Measurements from ENCODE around the gene ATG14. TPM values are rescaled to one million over a fixed set of nuclear protein-coding genes. Genes with fewer than 3 reads are reported as not detected.

Gene ATG14
- total and polyA plus RNA-seq, 2 of the 13 experiments (the other 11 are each of a cell fraction or from before 2014, with no cell fraction given) = 7.2 to 9.1 TPM

DNA sequence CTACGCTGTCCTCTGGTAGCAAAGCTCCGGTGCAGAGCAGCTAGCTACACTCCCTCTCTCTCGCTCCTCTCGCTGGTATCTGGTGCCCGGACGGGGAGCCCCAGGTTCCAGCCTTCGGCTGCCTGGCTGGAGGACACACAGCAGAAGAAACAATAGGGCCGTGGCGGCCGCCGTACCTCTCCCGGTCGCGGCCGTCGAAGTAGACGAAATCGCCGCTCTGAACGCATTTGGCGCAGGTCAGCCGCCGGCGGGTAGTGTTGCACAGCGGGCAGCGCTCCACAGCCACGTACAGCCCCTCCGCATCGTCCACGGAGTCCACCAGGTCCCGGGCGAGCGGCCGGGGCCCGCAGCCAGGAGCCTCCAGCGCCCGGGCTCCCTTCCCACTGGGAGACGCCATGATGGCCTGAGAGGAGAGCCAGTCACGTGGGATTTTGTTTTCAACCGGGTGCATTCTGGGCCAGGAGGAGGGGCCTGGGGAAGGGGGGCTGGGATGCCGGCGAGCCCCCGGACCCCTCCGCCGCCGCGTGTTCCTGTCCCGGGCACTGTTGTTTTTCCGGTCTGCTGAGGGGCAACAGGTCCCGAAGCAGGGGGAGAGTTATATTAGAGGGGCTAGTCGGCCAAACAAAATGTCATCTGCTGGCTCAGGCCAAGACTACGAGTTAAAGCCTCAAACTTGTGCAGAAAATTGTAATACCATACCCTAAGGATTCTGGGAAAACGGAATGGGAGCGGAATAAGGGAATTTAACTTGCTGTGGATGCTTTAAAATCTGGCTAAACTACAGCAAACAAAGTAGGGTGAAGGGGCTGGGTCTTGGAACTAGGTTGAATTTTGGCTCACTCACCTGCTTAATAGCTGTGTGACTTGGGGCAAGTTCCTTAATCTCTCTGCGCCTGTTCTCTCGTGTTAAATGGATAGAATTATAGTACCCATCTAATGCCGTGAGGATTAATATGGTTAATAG, at the start of gene ATG14 (continued):
- peak; percentile 93 for TF ChIP-seq HBP1 (CRISPR knock-in tag; IDR thresholded peaks at IDR 0.05; ENCODE audit: low read depth)
- TF ChIP-seq ZMYM2 (CRISPR knock-in tag; IDR thresholded peaks at IDR 0.05) = no peak; the same call in 1 of the 2 replicates
- TF ChIP-seq MEF2D (CRISPR knock-in tag; IDR thresholded peaks at IDR 0.05) = no peak
- no peak for TF ChIP-seq E2F1 (CRISPR knock-in tag; IDR thresholded peaks at IDR 0.05)
- no peak; the same call in 1 of the 2 replicates for TF ChIP-seq ZNF543 (CRISPR knock-in tag; IDR thresholded peaks at IDR 0.05)
- no peak for TF ChIP-seq SMARCE1 (IDR thresholded peaks at IDR 0.05; ENCODE audit: borderline replicate concordance)
- TF ChIP-seq ZBTB25 (CRISPR knock-in tag; IDR thresholded peaks at IDR 0.05) = peak; percentile 81
- peak; percentile 80; the same call in 1 of the 2 replicates for TF ChIP-seq KMT2A (CRISPR knock-in tag; IDR thresholded peaks at IDR 0.05)
- peak; percentile 66 for TF ChIP-seq NR2C2 (CRISPR knock-in tag; IDR thresholded peaks at IDR 0.05; ENCODE audit: borderline replicate concordance)
- TF ChIP-seq MZF1 (CRISPR knock-in tag; IDR thresholded peaks at IDR 0.05; ENCODE audit: borderline replicate concordance) = no peak
- TF ChIP-seq ZC3H13 (CRISPR knock-in tag; IDR thresholded peaks at IDR 0.05) = no peak
- TF ChIP-seq HDAC6 (IDR thresholded peaks at IDR 0.05; ENCODE audit: low read depth, low read length) = no peak
- 0 out of 2 replicates have a peak, but pooled peaks have one; percentile 63 for TF ChIP-seq ZNF451 (CRISPR knock-in tag; IDR thresholded peaks at IDR 0.05)
- no peak for TF ChIP-seq SETDB1 (CRISPR knock-in tag; IDR thresholded peaks at IDR 0.05; ENCODE audit: borderline replicate concordance)
- no peak for TF ChIP-seq ZNF562 (CRISPR knock-in tag; IDR thresholded peaks at IDR 0.05; ENCODE audit: borderline replicate concordance)
- peak; percentile 59; the same call in 1 of the 2 replicates for TF ChIP-seq ZNF761 (CRISPR knock-in tag; conservative IDR thresholded peaks at IDR 0.05)
- no peak for TF ChIP-seq SMARCC2 (IDR thresholded peaks at IDR 0.05)
- TF ChIP-seq, protein P1, sequence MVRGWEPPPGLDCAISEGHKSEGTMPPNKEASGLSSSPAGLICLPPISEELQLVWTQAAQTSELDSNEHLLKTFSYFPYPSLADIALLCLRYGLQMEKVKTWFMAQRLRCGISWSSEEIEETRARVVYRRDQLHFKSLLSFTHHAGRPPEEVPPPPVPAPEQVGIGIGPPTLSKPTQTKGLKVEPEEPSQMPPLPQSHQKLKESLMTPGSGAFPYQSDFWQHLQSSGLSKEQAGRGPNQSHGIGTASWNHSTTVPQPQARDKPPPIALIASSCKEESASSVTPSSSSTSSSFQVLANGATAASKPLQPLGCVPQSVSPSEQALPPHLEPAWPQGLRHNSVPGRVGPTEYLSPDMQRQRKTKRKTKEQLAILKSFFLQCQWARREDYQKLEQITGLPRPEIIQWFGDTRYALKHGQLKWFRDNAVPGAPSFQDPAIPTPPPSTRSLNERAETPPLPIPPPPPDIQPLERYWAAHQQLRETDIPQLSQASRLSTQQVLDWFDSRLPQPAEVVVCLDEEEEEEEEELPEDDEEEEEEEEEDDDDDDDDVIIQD (CRISPR knock-in tag; IDR thresholded peaks at IDR 0.05; ENCODE audit: low read depth) = no peak
- TF ChIP-seq TMF1 (CRISPR knock-in tag; IDR thresholded peaks at IDR 0.05; ENCODE audit: low read depth) = no peak
- TF ChIP-seq CEBPG (CRISPR knock-in tag; IDR thresholded peaks at IDR 0.05) = no peak
- TF ChIP-seq DPF2 (CRISPR knock-in tag; IDR thresholded peaks at IDR 0.05; ENCODE audit: borderline replicate concordance, low read depth) = no peak
- peak; percentile 46; the same call in 1 of the 2 replicates for TF ChIP-seq ZNF558 (CRISPR knock-in tag; IDR thresholded peaks at IDR 0.05; ENCODE audit: borderline replicate concordance)
- peak; percentile 90 for TF ChIP-seq ZNF350 (CRISPR knock-in tag; IDR thresholded peaks at IDR 0.05; ENCODE audit: borderline replicate concordance, low read depth)
- peak; percentile 60; the same call in 1 of the 2 replicates for TF ChIP-seq ZNF746 (CRISPR knock-in tag; IDR thresholded peaks at IDR 0.05)
- no peak for TF ChIP-seq POLR2AphosphoS2 (IDR thresholded peaks at IDR 0.05; ENCODE audit: low read depth, low read length)

Measured in HepG2 (cell line).